HepG2 (cell line): ENCODE measurements around the gene LSM12. TPM values are rescaled to one million over a fixed set of nuclear protein-coding genes. Genes with fewer than 3 reads are reported as not detected.
A peak's percentile ranks its signal among the peaks of the same experiment; 100 is the strongest.

Source experiments
- BRD4 ChIP-seq: sonication (generic); formaldehyde crosslinking; IDR thresholded peaks from 2 replicates; pipeline ENCODE4 v1.4.0; 2020; ENCODE audit warnings: missing genetic modification reagents
- CAMTA2 ChIP-seq: sonication (generic); formaldehyde crosslinking; IDR thresholded peaks from 2 replicates; pipeline ENCODE4 v1.4.0; 2020; ENCODE audit warnings: mild to moderate bottlenecking, missing genetic modification reagents, borderline replicate concordance
- FOXA1 ChIP-seq, 2 experiments: fragments of 450-650 bp in 1 of 2; sonication (generic) in 1 of 2; formaldehyde crosslinking in 1 of 2; IDR thresholded peaks; 2 replicates each; pipeline versions ENCODE4 v1.4.0 to v1.6.1; 2016 to 2020; ENCODE audit warnings: missing genetic modification reagents in 1 of 2
- HOXD1 ChIP-seq: sonication (generic); formaldehyde crosslinking; IDR thresholded peaks from 2 replicates; pipeline ENCODE4 v1.5.0; 2020; ENCODE audit warnings: missing genetic modification reagents
- KLF6 ChIP-seq: IDR thresholded peaks from 2 replicates; pipeline ENCODE4 v1.8.0; 2016; ENCODE audit warnings: missing biosample characterization, missing genetic modification reagents
- MAFF ChIP-seq: IDR thresholded peaks from 2 replicates; pipeline ENCODE4 v1.6.1; 2011; ENCODE audit warnings: low read depth, low read length, improper control_type of control experiment
- NFIB ChIP-seq: sonication (generic); formaldehyde crosslinking; IDR thresholded peaks from 2 replicates; pipeline ENCODE4 v1.9.0; 2021; ENCODE audit warnings: missing genetic modification reagents, mild to moderate bottlenecking, borderline replicate concordance
- RFX5 ChIP-seq: IDR thresholded peaks from 2 replicates; pipeline ENCODE4 v1.6.1; 2011; ENCODE audit warnings: low read depth, low read length, improper control_type of control experiment
- RXRB ChIP-seq: IDR thresholded peaks from 2 replicates; pipeline ENCODE4 v1.6.1; 2016; ENCODE audit warnings: borderline replicate concordance, missing genetic modification reagents, missing compliant biosample characterization
- SMARCC2 ChIP-seq: fragments of 450-650 bp; IDR thresholded peaks from 2 replicates; pipeline ENCODE4 v1.6.1; 2017; ENCODE audit warnings: antibody characterized with exemption, mild to moderate bottlenecking
- SRY ChIP-seq: sonication (generic); formaldehyde crosslinking; IDR thresholded peaks from 2 replicates; pipeline ENCODE4 v1.8.0; 2022; ENCODE audit warnings: mild to moderate bottlenecking, missing genetic modification reagents
- WIZ ChIP-seq: sonication (generic); formaldehyde crosslinking; IDR thresholded peaks from 2 replicates; pipeline ENCODE4 v1.5.1; 2020; ENCODE audit warnings: mild to moderate bottlenecking, missing genetic modification reagents
- ZFP36L2 ChIP-seq: sonication (generic); formaldehyde crosslinking; IDR thresholded peaks from 2 replicates; pipeline ENCODE4 v1.4.0; 2020; ENCODE audit warnings: missing genetic modification reagents
- ZFP41 ChIP-seq: sonication (generic); formaldehyde crosslinking; IDR thresholded peaks from 2 replicates; pipeline ENCODE4 v1.4.0; 2020; ENCODE audit warnings: mild to moderate bottlenecking, missing genetic modification reagents, borderline replicate concordance
- ZNF121 ChIP-seq: sonication (generic); formaldehyde crosslinking; IDR thresholded peaks from 2 replicates; pipeline ENCODE4 v1.5.0; 2020; ENCODE audit warnings: mild to moderate bottlenecking, missing genetic modification reagents
- ZNF143 ChIP-seq: sonication (generic); formaldehyde crosslinking; IDR thresholded peaks from 2 replicates; pipeline ENCODE4 v1.4.0; 2020; ENCODE audit warnings: missing genetic modification reagents
- ZNF552 ChIP-seq: sonication (generic); formaldehyde crosslinking; IDR thresholded peaks from 2 replicates; pipeline ENCODE4 v1.9.0; 2022; ENCODE audit warnings: missing genetic modification reagents, mild to moderate bottlenecking, borderline replicate concordance
- ZNF570 ChIP-seq: sonication (generic); formaldehyde crosslinking; IDR thresholded peaks from 2 replicates; pipeline ENCODE4 v1.4.0; 2020; ENCODE audit warnings: mild to moderate bottlenecking, missing genetic modification reagents, borderline replicate concordance
- ZNF616 ChIP-seq: sonication (generic); formaldehyde crosslinking; IDR thresholded peaks from 2 replicates; pipeline ENCODE4 v1.5.0; 2020; ENCODE audit warnings: low read depth, mild to moderate bottlenecking, missing genetic modification reagents
- ZNF629 ChIP-seq: sonication (generic); formaldehyde crosslinking; conservative IDR thresholded peaks from 2 replicates; pipeline ENCODE4 v1.5.0; 2020; ENCODE audit warnings: missing genetic modification reagents
- ZNF746 ChIP-seq: sonication (generic); formaldehyde crosslinking; IDR thresholded peaks from 2 replicates; pipeline ENCODE4 v1.8.0; 2022; ENCODE audit warnings: mild to moderate bottlenecking, missing genetic modification reagents
- polyA plus RNA-seq, 8 experiments: library from polyadenylated mRNA; depleted of rRNA in 3 of 8; stranded (reverse) in 7 of 8; unstranded in 1 of 8; fragments of >200 nt; fragmentation: Illumina TruSeq in 4 of 8; extraction: Trizol in 4 of 8; gene quantifications; 2 replicates each; pipeline versions ENCODE4 v1.2.1 to v1.2.3, GENCODE V29; 2011 to 2016; ENCODE audit warnings: low read depth in 4 of 8, missing spikeins in 1 of 8, mixed read lengths in 1 of 8; ENCODE audit not compliant: insufficient read depth in 1 of 8
- total RNA-seq, 5 experiments: library from RNA; depleted of rRNA; stranded (reverse); fragments of >200 nt; fragmentation: Illumina TruSeq; extraction: Trizol; gene quantifications; 2 replicates each; pipeline ENCODE4 v1.2.3, GENCODE V29; 2016; ENCODE audit warnings: low read depth in 1 of 5
- TF ChIP-seq, protein P1 (sequence below): sonication (generic); formaldehyde crosslinking; IDR thresholded peaks from 2 replicates; pipeline ENCODE4 v1.4.0; 2020; ENCODE audit warnings: missing genetic modification reagents, low read depth, mild to moderate bottlenecking, borderline replicate concordance
- TF ChIP-seq, protein P2 (sequence below): IDR thresholded peaks from 2 replicates; pipeline ENCODE4 v1.6.1; 2016; ENCODE audit warnings: low read depth
- TF ChIP-seq, protein P3 (sequence below): sonication (generic); formaldehyde crosslinking; IDR thresholded peaks from 2 replicates; pipeline ENCODE4 v1.4.0; 2020; ENCODE audit warnings: missing genetic modification reagents

LSM12 gene
- total and polyA plus RNA-seq, 2 of the 13 experiments (the other 11 are each of a cell fraction or from before 2014, with no cell fraction given): 52.8 to 55.7 TPM

DNA sequence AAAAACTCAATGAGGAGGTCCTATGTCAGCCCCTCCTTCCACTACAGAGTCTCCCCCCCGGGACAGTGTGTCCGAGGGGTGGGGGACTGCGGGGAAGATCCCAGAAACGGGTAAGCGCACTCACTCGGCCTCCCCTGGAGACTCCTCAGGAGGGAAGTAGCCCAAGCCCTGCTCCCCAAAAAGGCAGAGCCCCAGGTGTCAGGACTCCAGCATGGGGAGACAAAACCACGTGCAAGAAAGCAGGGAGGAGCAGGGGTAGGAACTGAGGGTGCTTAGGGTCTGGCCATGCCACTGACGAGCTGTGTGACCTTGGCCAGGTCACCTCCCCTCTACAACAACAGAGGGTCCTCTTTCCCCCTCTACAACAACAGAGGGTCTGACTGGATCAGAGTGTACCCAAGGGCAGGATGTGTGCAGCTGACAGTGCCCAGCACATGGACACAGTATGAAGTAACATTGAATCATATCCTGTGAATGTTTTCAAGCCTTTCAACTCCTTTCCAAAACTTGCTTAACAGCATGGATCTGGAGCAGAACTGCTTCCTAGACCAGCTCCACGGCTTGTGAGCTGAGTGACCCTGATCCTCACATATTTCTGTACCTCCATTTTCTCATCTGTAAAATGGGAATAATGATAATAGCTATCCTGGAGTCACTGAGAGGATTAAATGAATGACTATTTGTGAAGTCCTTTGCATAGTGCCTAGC lies 64.2 kb downstream of the LSM12 start (continued):
- TF ChIP-seq ZFP41 (CRISPR knock-in tag) (no peak), SMARCC2 (no peak), SRY (CRISPR knock-in tag) (no peak), ZNF121 (CRISPR knock-in tag) (no peak), ZFP36L2 (CRISPR knock-in tag) (no peak), FOXA1 (IDR thresholded peaks at IDR 0.05) (no peak), FOXA1 (CRISPR knock-in tag; IDR thresholded peaks at IDR 0.05) (peak; percentile 47; the same call in 1 of the 2 replicates), ZNF746 (no peak), ZNF143 (CRISPR knock-in tag) (no peak), ZNF552 (no peak), ZNF616 (CRISPR knock-in tag) (no peak), RXRB (peak; percentile 89), RFX5 (no peak), WIZ (CRISPR knock-in tag) (no peak), CAMTA2 (CRISPR knock-in tag) (no peak), BRD4 (CRISPR knock-in tag) (no peak), NFIB (CRISPR knock-in tag) (no peak), ZNF570 (CRISPR knock-in tag) (no peak), MAFF (no peak), KLF6 (CRISPR knock-in tag) (peak; percentile 97), ZNF629 (peak; percentile 100), HOXD1 (CRISPR knock-in tag) (no peak)
- TF ChIP-seq, protein P1, sequence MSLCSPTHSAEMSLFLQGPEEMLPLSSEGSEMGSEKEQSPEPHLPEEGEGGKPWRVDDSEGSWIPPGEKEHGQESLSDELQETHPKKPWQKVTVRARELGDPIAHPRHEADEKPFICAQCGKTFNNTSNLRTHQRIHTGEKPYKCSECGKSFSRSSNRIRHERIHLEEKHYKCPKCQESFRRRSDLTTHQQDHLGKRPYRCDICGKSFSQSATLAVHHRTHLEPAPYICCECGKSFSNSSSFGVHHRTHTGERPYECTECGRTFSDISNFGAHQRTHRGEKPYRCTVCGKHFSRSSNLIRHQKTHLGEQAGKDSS: peak; percentile 77
- TF ChIP-seq, protein P2, sequence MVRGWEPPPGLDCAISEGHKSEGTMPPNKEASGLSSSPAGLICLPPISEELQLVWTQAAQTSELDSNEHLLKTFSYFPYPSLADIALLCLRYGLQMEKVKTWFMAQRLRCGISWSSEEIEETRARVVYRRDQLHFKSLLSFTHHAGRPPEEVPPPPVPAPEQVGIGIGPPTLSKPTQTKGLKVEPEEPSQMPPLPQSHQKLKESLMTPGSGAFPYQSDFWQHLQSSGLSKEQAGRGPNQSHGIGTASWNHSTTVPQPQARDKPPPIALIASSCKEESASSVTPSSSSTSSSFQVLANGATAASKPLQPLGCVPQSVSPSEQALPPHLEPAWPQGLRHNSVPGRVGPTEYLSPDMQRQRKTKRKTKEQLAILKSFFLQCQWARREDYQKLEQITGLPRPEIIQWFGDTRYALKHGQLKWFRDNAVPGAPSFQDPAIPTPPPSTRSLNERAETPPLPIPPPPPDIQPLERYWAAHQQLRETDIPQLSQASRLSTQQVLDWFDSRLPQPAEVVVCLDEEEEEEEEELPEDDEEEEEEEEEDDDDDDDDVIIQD (CRISPR knock-in tag): no peak
- TF ChIP-seq, protein P3, sequence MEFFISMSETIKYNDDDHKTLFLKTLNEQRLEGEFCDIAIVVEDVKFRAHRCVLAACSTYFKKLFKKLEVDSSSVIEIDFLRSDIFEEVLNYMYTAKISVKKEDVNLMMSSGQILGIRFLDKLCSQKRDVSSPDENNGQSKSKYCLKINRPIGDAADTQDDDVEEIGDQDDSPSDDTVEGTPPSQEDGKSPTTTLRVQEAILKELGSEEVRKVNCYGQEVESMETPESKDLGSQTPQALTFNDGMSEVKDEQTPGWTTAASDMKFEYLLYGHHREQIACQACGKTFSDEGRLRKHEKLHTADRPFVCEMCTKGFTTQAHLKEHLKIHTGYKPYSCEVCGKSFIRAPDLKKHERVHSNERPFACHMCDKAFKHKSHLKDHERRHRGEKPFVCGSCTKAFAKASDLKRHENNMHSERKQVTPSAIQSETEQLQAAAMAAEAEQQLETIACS: no peak
